Neuronal stem cell (in vitro differentiated cells): ENCODE measurements around the gene PPAN.

Source experiments
- DNase-seq: peaks from one replicate; pipeline ENCODE4 v3.0.0-alpha.2; 2013; ENCODE audit warnings: low spot score
- H2AFZ ChIP-seq: one replicate; pipeline ENCODE4 v1.6.1; 2013; ENCODE audit warnings: mild to moderate bottlenecking, low read length, inconsistent platforms
- H2AK5ac ChIP-seq: 2 replicates; pipeline ENCODE4 v1.6.1; 2013; ENCODE audit warnings: low read depth, mild to moderate bottlenecking, inconsistent platforms, low read length, moderate library complexity, mixed read lengths
- H2BK120ac ChIP-seq: 2 replicates; pipeline ENCODE4 v1.6.1; 2013; ENCODE audit warnings: low read depth, mild to moderate bottlenecking, inconsistent platforms, low read length, moderate library complexity, mixed read lengths
- H2BK12ac ChIP-seq: one replicate; pipeline ENCODE4 v1.6.1; 2013; ENCODE audit warnings: low read length, inconsistent platforms
- H2BK15ac ChIP-seq: 2 replicates; pipeline ENCODE4 v1.6.1; 2013; ENCODE audit warnings: mild to moderate bottlenecking, low read length, inconsistent platforms, mixed read lengths
- H2BK5ac ChIP-seq: one replicate; pipeline ENCODE4 v1.6.1; 2013; ENCODE audit warnings: inconsistent platforms, mild to moderate bottlenecking, low read length, moderate library complexity
- H3K14ac ChIP-seq: one replicate; pipeline ENCODE4 v1.6.1; 2013; ENCODE audit warnings: low read length, inconsistent platforms
- H3K18ac ChIP-seq: 2 replicates; pipeline ENCODE4 v1.6.1; 2013; ENCODE audit warnings: low read length, inconsistent platforms
- H3K23ac ChIP-seq: 2 replicates; pipeline ENCODE4 v1.6.1; 2013; ENCODE audit warnings: low read depth, mild to moderate bottlenecking, mixed read lengths, low read length, inconsistent platforms; ENCODE audit not compliant: poor library complexity
- H3K27ac ChIP-seq: replicated peaks from 3 replicates; pipeline ENCODE4 v1.5.1; 2013; ENCODE audit warnings: low read length, inconsistent platforms
- H3K27me3 ChIP-seq, 3 experiments: 2 replicates each; pipeline ENCODE4 v1.6.1; 2013; ENCODE audit warnings: low read length in 3 of 3, mild to moderate bottlenecking in 2 of 3, inconsistent platforms in 1 of 3, low read depth in 1 of 3, mixed read lengths in 1 of 3, moderate library complexity in 1 of 3; ENCODE audit not compliant: control insufficient read depth in 3 of 3, insufficient read depth in 3 of 3
- H3K36me3 ChIP-seq, 2 donors: replicated peaks in 1 of 2; 2 replicates each; pipeline ENCODE4 v1.6.1; 2013; ENCODE audit warnings: low read length in 2 of 2; ENCODE audit not compliant: control insufficient read depth in 2 of 2, insufficient read depth in 2 of 2
- H3K4ac ChIP-seq: 2 replicates; pipeline ENCODE4 v1.6.1; 2013; ENCODE audit warnings: inconsistent platforms, mild to moderate bottlenecking, low read length, moderate library complexity
- H3K4me1 ChIP-seq, 2 donors: 1 replicate in 1 of 2; 2 replicates in 1 of 2; pipeline ENCODE4 v1.6.1; 2013; ENCODE audit warnings: low read length in 2 of 2, low read depth in 1 of 2; ENCODE audit not compliant: control insufficient read depth in 2 of 2, insufficient read depth in 1 of 2
- H3K4me2 ChIP-seq: one replicate; pipeline ENCODE4 v1.6.1; 2013; ENCODE audit warnings: mild to moderate bottlenecking, low read length, inconsistent platforms; ENCODE audit not compliant: insufficient read depth, poor library complexity, severe bottlenecking
- H3K4me3 ChIP-seq, 2 donors: 2 replicates each; pipeline ENCODE4 v1.5.1; 2013; ENCODE audit warnings: low read length in 2 of 2, mild to moderate bottlenecking in 2 of 2, inconsistent platforms in 1 of 2, moderate library complexity in 1 of 2
- H3K79me1 ChIP-seq: one replicate; pipeline ENCODE4 v1.6.1; 2013; ENCODE audit warnings: low read depth, mild to moderate bottlenecking, inconsistent platforms, low read length, moderate library complexity
- H3K9ac ChIP-seq: one replicate; pipeline ENCODE4 v1.6.1; 2013; ENCODE audit warnings: mild to moderate bottlenecking, low read depth, low read length, inconsistent platforms; ENCODE audit not compliant: poor library complexity
- H3K9me3 ChIP-seq, 2 donors: replicated peaks in 1 of 2; 2 replicates each; pipeline versions ENCODE3 to v1.6.1; 2013; ENCODE audit warnings: low read length in 2 of 2, mild to moderate bottlenecking in 2 of 2, inconsistent platforms in 1 of 2, low read depth in 1 of 2, mixed read lengths in 1 of 2, moderate library complexity in 1 of 2; ENCODE audit not compliant: control insufficient read depth in 2 of 2, insufficient read depth in 1 of 2
- H4K8ac ChIP-seq: one replicate; pipeline ENCODE4 v1.6.1; 2013; ENCODE audit warnings: low read depth, mild to moderate bottlenecking, inconsistent platforms, low read length, moderate library complexity
- H4K91ac ChIP-seq: one replicate; pipeline ENCODE4 v1.6.1; 2013; ENCODE audit warnings: low read length, low read depth, mild to moderate bottlenecking, inconsistent platforms; ENCODE audit not compliant: poor library complexity
- whole genome bisulfite sequencing, 2 donors: extraction: QIAGEN DNeasy Blood & Tissue Kit; methylation state at CpG; one replicate each; pipeline ENCODE4 v1.1.7; 2013; ENCODE audit warnings: missing lambda C conversion rate in 2 of 2, mixed read lengths in 1 of 2; ENCODE audit not compliant: insufficient read length in 2 of 2, insufficient replicate concordance in 1 of 2; ENCODE audit errors: extremely low coverage in 2 of 2; 5-methylcytosine and 5-hydroxymethylcytosine counted together

The PPAN gene

GRCh38 chr19:10126213-10126639 lies 20.1 kb downstream of the PPAN start:
- no peak overlapping the region for H3K4me3 ChIP-seq
- H3K9ac ChIP-seq, result no peak overlapping the region
- H4K8ac ChIP-seq, result no peak overlapping the region
- H3K18ac ChIP-seq, result no peak overlapping the region
- no peak overlapping the region for H3K23ac ChIP-seq
- no peak overlapping the region for H2BK12ac ChIP-seq
- no peak overlapping the region for H3K4me2 ChIP-seq
- no peaks in the 10 kb centered on the region for H3K79me1 ChIP-seq
- no peak overlapping the region for H3K14ac ChIP-seq
- H3K4me1 ChIP-seq, result no peaks in the 10 kb centered on the region
- no peaks in the 10 kb centered on the region for H3K27me3 ChIP-seq
- H3K4ac ChIP-seq, result no peak overlapping the region
- H2AFZ ChIP-seq, result no peak overlapping the region
- no peak overlapping the region for H2BK120ac ChIP-seq
- H3K27ac ChIP-seq, result no peak overlapping the region
- no peak for DNase-seq
- H4K91ac ChIP-seq, result no peak overlapping the region
- peaks cover 12 to 61% of the 10 kb centered on the region in 2 donors for H3K36me3 ChIP-seq
- H3K9me3 ChIP-seq, result peaks cover 0 to 2% of the 10 kb centered on the region in 2 donors
- no peak overlapping the region for H2BK5ac ChIP-seq
- no CpG with 5 or more reads among the region's 4 CpGs for WGBS, 2 donors
- H2AK5ac ChIP-seq, result no peak overlapping the region
- H2BK15ac ChIP-seq, result no peak overlapping the region

- H3K14ac ChIP-seq, result no peak overlapping the region
- no CpG with 5 or more reads among the region's 7 CpGs for WGBS, 2 donors
- H2BK5ac ChIP-seq, result no peak overlapping the region
- no peak overlapping the region for H3K18ac ChIP-seq
- H3K4me3 ChIP-seq, result no peak overlapping the region
- no peak overlapping the region for H2BK15ac ChIP-seq
- no peak overlapping the region for H4K8ac ChIP-seq
- H3K9me3 ChIP-seq, result no peaks in the 10 kb centered on the region
- H2BK12ac ChIP-seq, result no peak overlapping the region
- H3K36me3 ChIP-seq, result peaks cover 50 to 95% of the 10 kb centered on the region in 2 donors
- no peaks in the 10 kb centered on the region for H3K27me3 ChIP-seq
- H3K79me1 ChIP-seq, result peaks cover 8% of the 10 kb centered on the region
- H3K27ac ChIP-seq, result no peak overlapping the region
- peak overlapping the region; percentile 65 for H3K23ac ChIP-seq
- no peak overlapping the region for H3K4ac ChIP-seq
- no peak overlapping the region for H3K4me2 ChIP-seq
- no peak overlapping the region for H2AK5ac ChIP-seq
- no peak overlapping the region for H2AFZ ChIP-seq
- H3K4me1 ChIP-seq, result no peaks in the 10 kb centered on the region
- no peak overlapping the region for H4K91ac ChIP-seq
- no peak overlapping the region for H2BK120ac ChIP-seq
- no peak for DNase-seq
- H3K9ac ChIP-seq, result no peak overlapping the region
Measured at GRCh38 chr19:10132905-10133304, 26.7 kb downstream of the PPAN start.

- Histone ChIP-seq H2AK5ac (no peak overlapping the region), H3K27me3 (no peaks in the 10 kb centered on the region), H3K18ac (no peak overlapping the region), H3K4me1 (no peaks in the 10 kb centered on the region), H4K91ac (no peak overlapping the region), H3K4me2 (no peak overlapping the region), H2BK120ac (no peak overlapping the region), H3K4me3 (peak overlapping the region in 1 of 2 donors; percentile 2), H2BK12ac (no peak overlapping the region), H3K14ac (no peak overlapping the region), H2BK15ac (no peak overlapping the region), H3K23ac (peak overlapping the region; percentile 20), H3K36me3 (peaks cover 55 to 96% of the 10 kb centered on the region in 2 donors), H3K9ac (no peak overlapping the region), H3K27ac (no peak overlapping the region), H2AFZ (no peak overlapping the region), H3K79me1 (peaks cover 10% of the 10 kb centered on the region), H3K4ac (no peak overlapping the region), H2BK5ac (peak overlapping the region; percentile 57), H3K9me3 (no peaks in the 10 kb centered on the region), H4K8ac (no peak overlapping the region)
- no peak for DNase-seq
- WGBS, 2 donors, result no CpG with 5 or more reads among the region's 11 CpGs
Measured at GRCh38 chr19:10133596-10133995, 27.4 kb downstream of the PPAN start.

GRCh38 chr19:10134040-10134439 lies 27.9 kb downstream of the PPAN start:
- no peak overlapping the region for H3K4me2 ChIP-seq
- no peak overlapping the region for H2BK12ac ChIP-seq
- H3K27ac ChIP-seq, result no peak overlapping the region
- H3K9ac ChIP-seq, result no peak overlapping the region
- H2AK5ac ChIP-seq, result no peak overlapping the region
- no peak overlapping the region for H4K8ac ChIP-seq
- H3K23ac ChIP-seq, result peak overlapping the region; percentile 20
- no peak overlapping the region for H3K4ac ChIP-seq
- H3K9me3 ChIP-seq, result no peaks in the 10 kb centered on the region
- H3K4me1 ChIP-seq, result no peaks in the 10 kb centered on the region
- no peaks in the 10 kb centered on the region for H3K27me3 ChIP-seq
- H2BK15ac ChIP-seq, result no peak overlapping the region
- no peak overlapping the region for H3K18ac ChIP-seq
- no peak overlapping the region for H2BK120ac ChIP-seq
- H2BK5ac ChIP-seq, result peak overlapping the region; percentile 57
- DNase-seq, result no peak
- H3K14ac ChIP-seq, result no peak overlapping the region
- no peak overlapping the region for H2AFZ ChIP-seq
- no peak overlapping the region for H3K4me3 ChIP-seq
- WGBS, 2 donors, result no CpG with 5 or more reads among the region's 9 CpGs
- no peak overlapping the region for H4K91ac ChIP-seq
- peaks cover 60 to 96% of the 10 kb centered on the region in 2 donors for H3K36me3 ChIP-seq
- peaks cover 11% of the 10 kb centered on the region for H3K79me1 ChIP-seq
